ENCODE measurements around the gene RPGRIP1.
"Not testable (repeated sequence)": the region's sequence is repeated elsewhere in the genome, so short reads cannot be mapped to it uniquely, and the experiment has no call there.

Gene RPGRIP1

GRCh38 chr14:21268617-21269251, 11.1 kb upstream of the RPGRIP1 start:
- Histone ChIP-seq H3K36me3 (ENCODE audit: insufficient read depth, low read length) (peaks cover 52% of the 10 kb centered on the region), H2AFZ (ENCODE audit: low read depth, low read length) (no peak overlapping the region; the same call in 1 of the 2 replicates), H3K9ac (ENCODE audit: low read depth, low read length) (peak overlapping the region; percentile 89), H3K79me2 (ENCODE audit: insufficient read depth, low read length) (peaks cover 62% of the 10 kb centered on the region), H3K9me3 (ENCODE audit: insufficient read depth, low read length, severe bottlenecking) (no peaks in the 10 kb centered on the region), H3K27me3 (ENCODE audit: insufficient read depth, low read length, poor library complexity) (no peaks in the 10 kb centered on the region), H3K27ac (ENCODE audit: low read length) (peak overlapping the region; percentile 96), H4K20me1 (ENCODE audit: insufficient read depth, low read length) (peaks cover 53% of the 10 kb centered on the region), H3K4me1 (ENCODE audit: insufficient read depth, low read length) (peaks cover 55% of the 10 kb centered on the region), H3K4me2 (ENCODE audit: insufficient read depth, low read length) (peak overlapping the region; percentile 73), H3K4me3 (ENCODE audit: low read depth in 1 of 2, low read length in 2 of 2) (peak overlapping the region; percentile 82 to 99)
- DNase-seq (peak; percentile 54), ATAC-seq (ENCODE audit: insufficient read depth, low read depth) (no peak)
- TF ChIP-seq CTCF (IDR thresholded peaks at IDR 0.05; ENCODE audit: borderline replicate concordance, extremely low read depth, low read length, poor library complexity, severe bottlenecking) (no peak), EZH2 (IDR thresholded peaks at IDR 0.05; ENCODE audit: borderline replicate concordance, low read depth, low read length, severe bottlenecking) (no peak)

DNA sequence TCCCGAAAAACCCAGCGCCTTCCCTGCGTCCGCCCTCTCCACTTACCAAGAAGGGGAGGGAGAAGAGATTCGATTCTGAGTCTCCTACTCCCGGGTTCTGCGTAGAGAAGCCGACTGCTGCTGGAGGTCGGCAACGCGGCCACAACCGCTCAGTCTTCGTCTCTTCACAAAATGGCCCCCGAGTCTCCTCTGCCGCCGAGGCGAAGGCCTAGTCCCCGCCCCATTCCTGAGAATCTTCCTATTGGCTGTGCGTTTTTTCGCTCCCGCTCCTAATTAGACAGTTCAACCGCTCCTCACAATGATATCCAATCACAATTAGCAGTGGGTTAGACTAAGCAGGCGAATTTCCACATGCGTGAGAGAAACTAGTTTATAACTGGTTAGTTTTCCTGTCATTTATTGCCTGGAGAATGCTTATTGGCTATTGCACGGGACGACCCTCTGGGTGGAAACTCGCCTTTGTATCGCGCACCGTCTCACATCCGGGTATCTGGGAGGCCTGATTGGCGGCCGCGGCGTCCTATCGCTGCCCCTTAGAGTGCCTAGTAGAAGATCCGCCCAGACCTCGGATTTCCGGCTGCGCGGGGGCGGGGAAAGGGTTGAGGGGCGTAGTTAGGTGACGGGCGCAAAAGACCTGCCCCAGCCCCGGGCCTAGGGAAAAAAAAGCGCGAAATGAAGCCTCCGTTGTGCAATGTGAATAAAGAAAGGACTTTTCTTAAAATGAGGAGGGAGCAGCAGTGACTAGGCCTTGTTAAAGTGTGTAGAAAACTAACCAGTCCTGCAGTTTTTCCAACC, 10.4 kb upstream of the RPGRIP1 start, which contains the start of gene HNRNPC:
Gene HNRNPC (minus strand): TSS at position 191 of the 795 bp plus-strand sequence. CDS start 35,249 bp downstream, outside the sequence.
- Histone ChIP-seq H2AFZ (ENCODE audit: low read depth, low read length) (peak within 1 kb of the TSS; percentile 66), H3K36me3 (ENCODE audit: insufficient read depth, low read length) (peaks cover 45% of the 10 kb centered on the region), H3K27me3 (ENCODE audit: insufficient read depth, low read length, poor library complexity) (no peaks in the 10 kb centered on the region), H3K4me1 (ENCODE audit: insufficient read depth, low read length) (peaks cover 50% of the 10 kb centered on the region), H3K79me2 (ENCODE audit: insufficient read depth, low read length) (peaks cover 55% of the 10 kb centered on the region), H4K20me1 (ENCODE audit: insufficient read depth, low read length) (peaks cover 45% of the 10 kb centered on the region), H3K4me2 (ENCODE audit: insufficient read depth, low read length) (peak within 1 kb of the TSS; percentile 73), H3K4me3 (ENCODE audit: low read depth in 1 of 2, low read length in 2 of 2) (peak within 1 kb of the TSS; percentile 82 to 99), H3K27ac (ENCODE audit: low read length) (peak within 1 kb of the TSS; percentile 96), H3K9ac (ENCODE audit: low read depth, low read length) (peak within 1 kb of the TSS; percentile 89), H3K9me3 (ENCODE audit: insufficient read depth, low read length, severe bottlenecking) (no peaks in the 10 kb centered on the region)
- ATAC-seq (ENCODE audit: insufficient read depth, low read depth) (peak; percentile 91), DNase-seq (peak; percentile 100)
- TF ChIP-seq CTCF (IDR thresholded peaks at IDR 0.05; ENCODE audit: borderline replicate concordance, extremely low read depth, low read length, poor library complexity, severe bottlenecking) = no peak
- no peak for TF ChIP-seq EZH2 (IDR thresholded peaks at IDR 0.05; ENCODE audit: borderline replicate concordance, low read depth, low read length, severe bottlenecking)

DNA sequence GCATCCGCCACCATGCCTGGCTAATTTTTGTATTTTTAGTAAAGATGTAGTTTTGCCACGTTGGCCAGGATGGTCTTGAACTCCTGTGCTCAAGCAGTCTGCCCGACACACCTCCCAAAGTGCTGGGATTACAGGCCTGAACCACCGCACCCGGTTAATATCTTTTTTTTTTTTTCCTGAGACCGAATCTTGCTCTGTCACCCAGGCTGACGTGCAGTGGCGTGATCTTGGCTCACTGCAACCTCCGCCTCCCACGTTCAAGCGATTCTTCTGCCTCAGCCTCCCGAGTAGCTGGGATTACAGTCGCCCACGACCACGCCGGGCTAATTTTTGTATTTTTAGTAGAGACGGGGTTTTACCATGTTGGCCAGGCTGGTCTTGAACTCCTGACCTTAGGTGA, 7.2 kb upstream of the RPGRIP1 start:
- not testable (repeated sequence) for H2AFZ ChIP-seq (ENCODE audit: low read depth, low read length); H3K27ac ChIP-seq (ENCODE audit: low read length)
- peaks cover 23% of the 10 kb centered on the region for H3K79me2 ChIP-seq (ENCODE audit: insufficient read depth, low read length)

More for the DNA sequence above, 7.2 kb upstream of the RPGRIP1 start:
- peaks cover 13% of the 10 kb centered on the region for H4K20me1 ChIP-seq (ENCODE audit: insufficient read depth, low read length)
- H3K27me3 ChIP-seq (ENCODE audit: insufficient read depth, low read length, poor library complexity); H3K9me3 ChIP-seq (ENCODE audit: insufficient read depth, low read length, severe bottlenecking); H3K9ac ChIP-seq (ENCODE audit: low read depth, low read length); H3K4me2 ChIP-seq (ENCODE audit: insufficient read depth, low read length); ATAC-seq (ENCODE audit: insufficient read depth, low read depth); DNase-seq; H3K4me3 ChIP-seq (ENCODE audit: low read depth in 1 of 2, low read length in 2 of 2): not testable (repeated sequence)
- peaks cover 42% of the 10 kb centered on the region for H3K4me1 ChIP-seq (ENCODE audit: insufficient read depth, low read length)
- H3K36me3 ChIP-seq (ENCODE audit: insufficient read depth, low read length) = peaks cover 13% of the 10 kb centered on the region

All from DND-41 (cell line).